ENCODE measurements around the gene SCN7A.

SCN7A gene

GRCh38 chr2:166357068-166357949 is 136.7 kb downstream of the SCN7A start:
- no peak for DNase-seq
